GM12878 (cell line): ENCODE results near the gene PCGF1. TPM values are rescaled to one million over a fixed set of nuclear protein-coding genes. Genes with fewer than 3 reads are reported as not detected.

ENCODE experiments used
- ATF3 ChIP-seq: IDR thresholded peaks from 2 replicates; pipeline ENCODE4 v1.6.1; 2011; ENCODE audit warnings: low read depth, mild to moderate bottlenecking, low read length, moderate library complexity, borderline replicate concordance; ENCODE audit errors: extremely low read depth
- ATF7 ChIP-seq: fragments of 450-650 bp; IDR thresholded peaks from 2 replicates; pipeline ENCODE4 v1.6.1; 2016; ENCODE audit warnings: low read depth, mild to moderate bottlenecking
- BCL3 ChIP-seq: IDR thresholded peaks from 2 replicates; pipeline ENCODE4 v1.6.1; 2011; ENCODE audit warnings: borderline replicate concordance, low read depth, mild to moderate bottlenecking, moderate library complexity, low read length; ENCODE audit not compliant: insufficient read depth, poor library complexity, severe bottlenecking
- CBFB ChIP-seq: IDR thresholded peaks from 2 replicates; pipeline ENCODE4 v1.6.1; 2016; ENCODE audit warnings: antibody characterized with exemption, low read depth
- E4F1 ChIP-seq: fragments of 450-650 bp; IDR thresholded peaks from 2 replicates; pipeline ENCODE4 v1.6.1; 2018; ENCODE audit warnings: borderline replicate concordance, mild to moderate bottlenecking; ENCODE audit not compliant: partially characterized antibody
- EGR1 ChIP-seq, 2 experiments: IDR thresholded peaks; 1 replicate in 1 of 2; 2 replicates in 1 of 2; pipeline ENCODE4 v1.6.1; 2011 to 2012; ENCODE audit warnings: low read depth in 2 of 2, low read length in 2 of 2, borderline replicate concordance in 1 of 2, mild to moderate bottlenecking in 1 of 2, moderate library complexity in 1 of 2
- FOS ChIP-seq: IDR thresholded peaks from 3 replicates; pipeline ENCODE4 v1.6.1; 2011; ENCODE audit warnings: borderline replicate concordance; ENCODE audit not compliant: insufficient read length; ENCODE audit errors: extremely low read depth
- HDGF ChIP-seq: fragments of 450-650 bp; IDR thresholded peaks from 2 replicates; pipeline ENCODE4 v1.6.1; 2016; ENCODE audit warnings: antibody characterized with exemption
- HSF1 ChIP-seq: fragments of 150-350 bp; IDR thresholded peaks from 2 replicates; pipeline ENCODE4 v1.6.1; 2014; ENCODE audit warnings: mild to moderate bottlenecking, low read depth, low read length
- JUND ChIP-seq: IDR thresholded peaks from 2 replicates; pipeline ENCODE4 v1.6.1; 2012; ENCODE audit warnings: low read depth, mild to moderate bottlenecking, low read length, improper control_type of control experiment, moderate library complexity
- KLF5 ChIP-seq: fragments of 450-650 bp; IDR thresholded peaks from 2 replicates; pipeline ENCODE4 v1.6.1; 2014; ENCODE audit warnings: mild to moderate bottlenecking; ENCODE audit not compliant: partially characterized antibody
- MXI1 ChIP-seq: fragments of 150-350 bp; IDR thresholded peaks from 2 replicates; pipeline ENCODE4 v1.6.1; 2011; ENCODE audit warnings: low read depth, mild to moderate bottlenecking, inconsistent platforms, low read length, improper control_type of control experiment
- NFYB ChIP-seq: IDR thresholded peaks from 2 replicates; pipeline ENCODE4 v1.6.1; 2011; ENCODE audit warnings: low read depth, mild to moderate bottlenecking, low read length, improper control_type of control experiment, moderate library complexity; ENCODE audit not compliant: insufficient read depth
- POLR2A ChIP-seq: IDR thresholded peaks from 2 replicates; pipeline ENCODE4 v1.6.1; 2011; ENCODE audit warnings: low read depth, mild to moderate bottlenecking, low read length
- POLR2AphosphoS2 ChIP-seq: IDR thresholded peaks from 2 replicates; pipeline ENCODE4 v1.6.1; 2011; ENCODE audit warnings: low read depth, mild to moderate bottlenecking, low read length, improper control_type of control experiment, moderate library complexity
- RAD21 ChIP-seq: IDR thresholded peaks from 2 replicates; pipeline ENCODE4 v1.6.1; 2011; ENCODE audit warnings: mild to moderate bottlenecking, low read depth, low read length, moderate library complexity; ENCODE audit not compliant: insufficient read depth
- RELA ChIP-seq: fragments of 450-650 bp; IDR thresholded peaks from 2 replicates; pipeline ENCODE4 v1.8.0; 2014; ENCODE audit warnings: borderline replicate concordance; ENCODE audit not compliant: partially characterized antibody
- RELB ChIP-seq: fragments of 450-650 bp; IDR thresholded peaks from 2 replicates; pipeline ENCODE4 v1.6.1; 2017; ENCODE audit warnings: low read depth, mild to moderate bottlenecking, moderate library complexity
- RFX5 ChIP-seq: IDR thresholded peaks from 2 replicates; pipeline ENCODE4 v1.6.1; 2011; ENCODE audit warnings: low read depth, low read length, improper control_type of control experiment
- SMAD1 ChIP-seq: fragments of 450-650 bp; IDR thresholded peaks from 2 replicates; pipeline ENCODE4 v1.6.1; 2018; ENCODE audit warnings: mild to moderate bottlenecking, low read depth; ENCODE audit not compliant: partially characterized antibody
- YBX1 ChIP-seq: fragments of 450-650 bp; IDR thresholded peaks from 2 replicates; pipeline ENCODE4 v1.6.1; 2016; ENCODE audit warnings: antibody characterized with exemption
- polyA plus RNA-seq, 11 experiments: library from polyadenylated mRNA; depleted of rRNA in 4 of 11; unstranded in 6 of 11; stranded (reverse) in 5 of 11; fragments of >200 nt; fragmentation: Nextera tagmentation in 4 of 11; fragmentation: Illumina TruSeq in 1 of 11; extraction: Ambion mirVana in 4 of 11; extraction: Trizol in 1 of 11; gene quantifications; 1 replicate in 1 of 11; 2 replicates in 10 of 11; pipeline versions ENCODE4 v1.2.1 to v1.2.3, GENCODE V29; 2011 to 2016; ENCODE audit warnings: inconsistent platforms in 2 of 11, missing spikeins in 2 of 11, low read depth in 1 of 11
- total RNA-seq, 4 experiments: library from RNA; depleted of rRNA in 3 of 4; stranded (reverse); fragments of >200 nt in 3 of 4; fragmentation: Illumina TruSeq in 1 of 4; extraction: Trizol in 1 of 4; gene quantifications; 2 replicates each; pipeline versions ENCODE4 v1.2.1 to v1.2.3, GENCODE V29; 2013 to 2021

The PCGF1 gene
- total and polyA plus RNA-seq, 10 of the 15 experiments (the other 5 are each of a cell fraction or from before 2014, with no cell fraction given): 23.1 to 50.8 (median 27.4) TPM

GRCh38 chr2:74553892-74554819, 46.7 kb upstream of the PCGF1 start, which contains the start of the genes DOK1 and LOXL3 (continued):
- TF ChIP-seq FOS (no peak), ATF3 (no peak), HSF1 (no peak), KLF5 (peak; percentile 44), HDGF (no peak; the same call in 1 of the 2 replicates), RELB (peak; percentile 20; the same call in 1 of the 2 replicates), RAD21 (0 out of 2 replicates have a peak, but pooled peaks have one; percentile 4), MXI1 (0 out of 2 replicates have a peak, but pooled peaks have one; percentile 12), RELA (peak; percentile 55), CBFB (0 out of 2 replicates have a peak, but pooled peaks have one; percentile 18), BCL3 (no peak), SMAD1 (no peak), EGR1 (IDR thresholded peaks at IDR 0.05; ENCODE audit: borderline replicate concordance in 1 of 2, low read depth in 2 of 2, low read length in 2 of 2) (peak in 1 of 2 experiments; percentile 12; a peak in 1 of 3 replicates), JUND (peak; percentile 75; the same call in 1 of the 2 replicates), RFX5 (0 out of 2 replicates have a peak, but pooled peaks have one; percentile 21), YBX1 (no peak), E4F1 (no peak), POLR2AphosphoS2 (0 out of 2 replicates have a peak, but pooled peaks have one; percentile 45), NFYB (no peak), ATF7 (peak; percentile 99), POLR2A (peak; percentile 62)
